Myocyte (in vitro differentiated cells): ENCODE measurements around the gene DNAAF3. TPM values are rescaled to one million over a fixed set of nuclear protein-coding genes. Genes with fewer than 3 reads are reported as not detected.
"Not testable (repeated sequence)": the region's sequence is repeated elsewhere in the genome, so short reads cannot be mapped to it uniquely, and the experiment has no call there.

ENCODE experiments used
- DNase-seq: peaks from one replicate; pipeline ENCODE4 v3.0.0-alpha.2; 2012; ENCODE audit warnings: low read depth
- total RNA-seq: library from RNA; depleted of rRNA; stranded (reverse); fragments of >200 nt; gene quantifications from 2 replicates; pipeline ENCODE4 v1.2.3, GENCODE V29; 2014

DNAAF3 gene
- total RNA-seq, 1 donor from 2014 or later: 0.94 TPM

DNA sequence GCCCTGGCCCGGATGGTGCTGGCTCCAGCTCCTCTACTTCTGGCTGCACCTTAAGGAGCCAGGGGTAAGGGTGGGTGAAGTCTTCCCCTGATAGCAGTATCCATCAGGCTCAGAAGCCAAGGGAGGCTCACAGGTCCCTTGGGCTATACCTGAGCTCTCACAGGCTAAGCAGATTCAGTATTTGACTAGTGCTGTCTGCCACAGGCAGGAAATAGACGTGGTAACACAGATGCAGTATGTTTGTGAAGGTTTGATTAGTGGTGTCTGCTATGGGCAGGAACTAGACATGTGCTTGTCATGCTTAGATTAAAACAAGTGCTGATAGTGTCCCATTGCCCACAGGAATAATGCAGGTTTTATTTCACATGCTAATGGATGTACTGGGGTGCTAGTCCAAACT is 9.7 kb upstream of the DNAAF3 start:
- no peak for DNase-seq

DNA sequence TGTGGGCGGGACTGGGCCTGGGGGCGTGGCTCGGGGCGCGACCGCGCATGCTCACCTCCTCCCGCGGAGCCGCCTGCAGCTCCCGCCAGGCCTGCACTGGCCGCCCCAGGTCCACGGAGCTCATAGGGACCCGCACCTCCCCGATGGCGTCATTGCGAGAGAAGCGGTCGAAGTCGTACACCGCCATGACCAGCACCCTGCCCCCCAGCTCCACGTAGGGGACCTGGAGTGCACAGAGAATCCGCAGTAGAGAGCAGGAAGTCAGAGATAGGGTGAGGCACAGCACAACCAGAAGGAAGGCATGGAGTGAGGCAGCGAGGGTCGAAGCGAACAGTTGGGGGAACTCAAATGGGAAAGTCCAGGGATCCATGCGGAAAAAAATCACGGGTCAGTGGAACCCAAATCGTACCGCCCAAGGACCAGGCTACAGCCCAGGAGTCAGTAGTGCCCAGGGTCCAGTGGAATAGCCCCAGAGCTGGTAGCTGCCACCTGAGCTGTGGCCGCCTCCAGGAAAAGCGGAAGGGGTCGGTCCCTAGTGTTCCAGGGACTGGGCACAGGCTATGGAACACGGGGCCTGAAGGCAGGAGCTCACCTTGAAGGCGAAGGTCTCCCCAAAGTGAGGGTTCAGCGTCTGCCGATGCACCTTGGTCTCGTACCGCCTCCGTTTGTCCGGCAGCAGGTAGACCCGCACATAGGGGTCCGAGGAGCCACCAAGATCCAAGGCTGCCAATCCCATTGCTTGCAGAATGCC is 8.9 kb upstream of the DNAAF3 start:
- DNase-seq: no peak

DNA sequence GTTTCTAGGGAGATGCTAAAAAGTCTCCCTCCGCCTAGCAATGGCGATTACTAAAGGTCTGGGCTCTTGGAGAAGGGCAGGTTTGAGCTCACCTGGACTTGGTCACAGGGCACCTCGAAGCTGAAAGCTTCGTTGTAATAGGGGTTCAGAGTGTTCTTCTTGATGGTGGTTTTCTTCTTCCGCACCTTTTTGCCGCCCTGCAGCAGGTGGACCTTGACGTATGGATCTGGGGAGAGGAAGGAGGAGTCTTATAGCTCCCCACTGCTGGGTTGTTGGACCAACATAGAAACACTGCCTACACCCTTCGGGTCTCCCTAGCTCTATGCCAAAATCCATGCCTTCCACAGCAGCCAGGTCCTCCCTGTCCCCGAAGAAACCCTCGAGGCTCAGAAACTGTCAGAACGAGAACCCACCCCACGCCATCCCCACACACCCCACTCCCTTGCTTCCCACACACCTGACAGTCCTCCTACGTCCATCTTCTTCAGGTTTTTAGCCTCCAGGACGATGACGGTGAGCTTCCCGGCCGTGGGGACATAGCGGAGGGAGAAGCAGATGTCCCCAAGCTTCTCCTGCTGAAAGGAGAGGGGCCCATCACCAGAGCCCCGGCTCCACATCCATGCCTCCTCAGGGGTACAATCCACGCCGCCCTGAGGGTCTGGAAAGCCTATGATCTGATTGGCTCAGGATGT is 8.2 kb upstream of the DNAAF3 start:
- DNase-seq: no peak

DNA sequence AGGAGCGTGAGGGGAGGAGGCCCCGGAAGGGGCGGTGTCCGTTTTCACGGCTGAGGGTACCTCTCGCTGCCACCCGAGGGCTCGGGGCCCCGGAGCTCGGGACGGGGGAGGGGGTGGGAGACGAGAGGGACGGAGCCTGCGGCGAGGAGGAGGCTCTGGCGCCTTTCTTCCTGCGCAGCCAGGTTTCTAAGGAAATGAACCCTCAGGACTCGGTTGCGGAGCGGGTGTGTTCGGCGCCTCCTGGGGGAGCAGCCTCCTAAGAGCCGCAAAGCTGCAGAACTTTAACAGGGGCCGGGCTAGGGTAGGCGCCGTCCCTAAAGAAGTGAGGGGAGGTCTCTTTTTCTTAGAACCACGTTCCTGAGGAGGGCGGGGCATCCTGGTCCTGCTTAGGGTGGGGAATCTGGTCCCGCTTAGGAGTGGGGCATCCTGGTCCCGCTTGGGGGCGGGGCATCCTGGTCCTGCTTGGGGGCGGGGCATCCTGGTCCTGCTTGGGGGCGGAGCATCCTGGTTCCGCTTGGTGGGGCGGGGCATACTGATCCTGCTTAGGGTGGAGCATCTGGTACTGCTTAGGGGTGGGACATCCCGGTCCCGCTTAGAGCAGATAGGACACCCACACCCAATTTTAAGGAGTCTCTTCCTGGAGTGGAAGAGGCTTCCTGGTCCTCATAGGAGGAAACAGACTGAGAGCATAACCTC is 7.4 kb upstream of the DNAAF3 start:
- peak; percentile 65 for DNase-seq

DNA sequence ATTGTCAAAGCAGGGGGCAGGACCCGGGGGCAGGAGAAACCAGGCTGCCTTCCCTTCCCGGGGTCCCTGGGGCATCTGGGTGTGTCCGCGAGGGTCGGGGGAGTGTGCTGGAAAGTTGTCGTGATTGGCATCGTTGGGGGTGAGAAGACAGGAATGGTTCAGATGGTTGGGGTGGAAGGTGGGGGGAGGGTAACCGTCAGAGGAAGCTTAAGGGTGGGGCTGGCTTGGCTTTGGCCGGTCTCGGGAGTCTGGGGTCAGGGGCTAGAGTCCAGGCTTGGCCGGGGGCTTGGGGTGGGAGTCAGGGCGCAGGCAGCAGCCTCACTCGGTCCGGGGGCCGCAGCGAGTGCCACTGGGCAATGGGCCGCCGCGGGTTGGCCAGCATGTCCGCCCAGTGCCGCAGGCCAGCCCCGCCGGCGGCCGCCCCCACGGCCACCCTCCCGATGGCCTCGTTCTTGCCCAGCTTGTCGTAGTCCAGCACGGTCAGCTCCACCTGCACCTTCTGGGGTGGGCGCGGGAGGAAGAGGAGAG is 6.8 kb upstream of the DNAAF3 start:
- no peak for DNase-seq

DNA sequence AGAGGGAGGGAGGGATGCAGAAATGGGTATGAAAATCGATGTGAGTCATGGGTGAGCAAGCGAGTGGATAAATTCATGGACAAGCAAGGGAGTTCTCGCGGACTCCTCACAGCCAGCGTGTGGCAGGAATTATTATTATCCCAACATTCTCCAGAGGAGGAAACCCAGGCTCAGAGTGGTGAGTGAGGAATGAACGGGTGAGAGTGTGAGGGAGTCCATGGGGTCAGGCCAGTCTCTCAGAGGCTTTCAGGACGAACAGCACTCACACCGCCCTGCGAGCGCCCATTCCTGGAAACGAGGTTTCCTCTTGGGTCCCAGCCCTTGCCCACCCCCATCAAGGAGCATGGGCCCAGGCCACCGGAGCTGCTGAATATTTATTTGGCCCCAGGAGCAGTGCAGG is 6.3 kb upstream of the DNAAF3 start:
- no peak for DNase-seq

DNA sequence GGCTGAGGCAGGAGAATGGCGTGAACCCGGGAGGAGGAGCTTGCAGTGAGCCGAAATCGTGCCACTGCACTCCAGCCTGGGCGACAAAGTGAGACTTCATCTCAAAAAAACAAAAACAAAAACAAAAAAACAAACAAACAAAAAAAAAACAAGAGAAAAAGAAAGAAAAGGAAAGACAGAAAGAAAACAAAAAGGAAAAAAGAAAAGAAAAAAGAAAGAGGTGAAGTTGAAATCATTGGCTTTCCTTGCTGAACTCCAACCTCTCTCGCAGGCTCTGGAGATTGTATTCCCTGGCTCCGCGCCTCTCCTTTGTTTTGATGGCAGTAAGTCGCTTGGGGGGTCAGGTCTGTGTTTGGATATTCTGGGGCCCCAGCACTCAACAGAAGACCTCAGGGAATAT is 5.9 kb upstream of the DNAAF3 start:
- DNase-seq: not testable (repeated sequence)

DNA sequence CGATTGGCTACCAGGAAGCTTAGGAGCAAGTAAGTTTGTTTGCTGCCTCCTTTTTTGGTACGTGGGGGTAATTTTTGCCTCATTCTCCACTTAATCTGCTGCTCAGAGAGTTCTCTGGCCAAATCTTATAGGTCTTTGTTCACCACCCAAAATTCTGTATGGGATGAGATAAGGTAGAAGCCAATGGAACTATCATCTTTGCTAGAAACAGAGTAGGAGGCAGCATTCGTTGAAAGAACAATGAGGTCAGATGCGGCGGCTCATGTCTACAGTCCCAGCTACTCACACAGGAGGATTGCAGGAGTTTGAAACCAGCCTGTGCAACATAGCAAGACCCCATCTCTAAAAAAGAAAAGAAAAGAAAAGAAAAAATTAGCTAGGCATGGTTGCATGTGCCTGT is 5.0 kb upstream of the DNAAF3 start:
- no peak for DNase-seq

DNA sequence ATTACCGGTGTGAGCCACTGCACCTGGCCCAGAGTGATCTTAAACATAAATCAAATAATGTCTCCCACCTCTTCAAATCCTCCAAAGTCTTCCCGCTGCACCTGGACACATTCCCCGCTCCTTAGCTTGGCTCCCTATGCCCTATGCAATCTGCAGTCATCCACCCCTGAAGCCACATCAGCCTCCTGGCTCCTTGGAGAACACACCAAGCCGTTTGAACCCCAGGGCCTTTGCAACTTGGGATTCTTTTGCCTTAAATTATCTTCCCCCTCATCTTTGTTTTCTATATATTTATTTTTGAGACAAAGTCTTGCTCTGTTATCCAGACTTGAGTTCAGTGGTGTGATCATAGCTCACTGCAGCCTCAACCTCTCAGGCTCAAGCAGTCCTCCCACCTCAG is 2.7 kb upstream of the DNAAF3 start:
- DNase-seq: no peak

DNA sequence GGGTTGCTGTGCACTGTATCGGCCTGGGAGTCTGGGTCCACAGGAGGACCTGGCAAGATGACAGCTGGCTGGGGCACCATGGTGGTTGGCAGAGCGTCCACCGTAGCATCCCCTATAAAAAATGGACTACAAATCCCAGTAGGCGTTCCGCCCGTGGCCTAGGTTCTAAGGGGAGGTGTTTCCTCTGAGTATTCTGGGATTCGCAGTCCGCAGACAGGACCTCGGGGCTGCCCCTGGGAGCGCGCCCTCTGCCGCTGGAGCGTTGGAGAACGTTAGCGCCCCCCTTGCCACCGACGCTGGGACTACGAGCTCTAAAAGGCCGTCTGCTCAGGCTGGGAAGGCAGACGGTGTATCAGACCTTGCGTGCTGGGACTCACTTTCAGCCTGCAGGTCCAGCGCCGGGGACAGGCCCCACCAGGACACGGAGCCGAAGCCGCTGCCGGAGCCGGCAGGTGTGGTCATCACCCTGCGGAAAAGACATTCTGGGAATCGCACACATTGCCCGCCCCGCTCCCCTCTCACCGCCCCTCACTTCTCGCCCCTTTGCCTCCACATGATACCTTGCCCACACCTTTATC is 372 bp downstream of the DNAAF3 start:
- peak; percentile 87 for DNase-seq

DNA sequence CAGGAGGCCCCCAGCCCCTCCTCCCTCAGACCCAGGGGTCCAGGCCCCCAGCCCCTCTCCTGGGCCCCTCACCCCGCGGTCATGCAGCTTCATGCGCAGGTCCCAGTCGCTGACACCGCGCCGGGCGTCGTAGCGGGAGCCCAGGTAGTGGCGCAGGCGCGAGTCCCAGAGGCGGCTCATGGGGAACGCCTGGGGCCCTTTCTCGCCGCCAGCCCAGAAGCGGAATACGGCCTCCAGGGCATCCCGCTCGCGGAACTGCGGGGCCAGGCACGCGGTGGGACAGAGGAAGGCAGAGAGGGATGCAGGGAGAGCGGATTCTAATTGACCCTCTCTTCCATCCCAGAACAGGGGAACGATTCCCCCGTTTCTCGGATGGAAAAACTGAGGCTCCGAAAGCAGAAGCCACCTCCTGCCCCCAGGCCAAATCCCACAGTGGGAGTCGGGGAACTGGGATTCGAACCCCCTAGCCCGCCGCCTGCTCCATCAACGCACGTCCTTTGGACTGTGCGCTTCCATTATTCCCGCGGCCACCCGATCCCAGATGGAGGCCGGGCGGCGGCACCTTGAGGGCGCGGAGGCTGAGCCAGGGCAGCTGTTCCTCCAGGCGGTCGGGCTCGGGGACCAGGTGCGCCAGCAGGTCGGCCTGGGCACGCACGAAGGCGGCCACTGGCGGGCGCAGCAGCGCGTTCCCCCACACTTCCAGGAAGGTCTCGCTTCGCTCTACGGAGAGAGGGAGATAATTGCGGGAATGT is 4.7 kb downstream of the DNAAF3 start:
- DNase-seq: no peak

DNA sequence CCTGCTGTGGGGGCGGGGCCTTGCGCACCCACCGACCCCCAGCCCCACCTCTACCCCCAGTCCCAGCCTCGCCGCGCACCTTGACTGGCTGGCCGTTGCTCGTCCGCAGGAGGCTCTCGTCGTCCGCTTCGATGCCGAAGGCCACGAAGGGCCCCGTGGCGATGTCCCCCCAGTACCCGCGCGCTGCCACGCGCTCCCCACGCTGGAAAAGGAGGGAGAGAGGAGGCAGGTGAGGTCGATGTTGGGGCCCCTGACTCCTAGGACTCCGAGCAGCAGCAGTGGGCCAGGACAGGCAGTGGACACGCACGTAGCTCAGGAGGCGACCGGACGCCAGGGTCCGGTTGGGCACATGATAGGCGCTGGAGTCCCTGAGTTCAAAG is 5.4 kb downstream of the DNAAF3 start:
- no peak for DNase-seq

DNA sequence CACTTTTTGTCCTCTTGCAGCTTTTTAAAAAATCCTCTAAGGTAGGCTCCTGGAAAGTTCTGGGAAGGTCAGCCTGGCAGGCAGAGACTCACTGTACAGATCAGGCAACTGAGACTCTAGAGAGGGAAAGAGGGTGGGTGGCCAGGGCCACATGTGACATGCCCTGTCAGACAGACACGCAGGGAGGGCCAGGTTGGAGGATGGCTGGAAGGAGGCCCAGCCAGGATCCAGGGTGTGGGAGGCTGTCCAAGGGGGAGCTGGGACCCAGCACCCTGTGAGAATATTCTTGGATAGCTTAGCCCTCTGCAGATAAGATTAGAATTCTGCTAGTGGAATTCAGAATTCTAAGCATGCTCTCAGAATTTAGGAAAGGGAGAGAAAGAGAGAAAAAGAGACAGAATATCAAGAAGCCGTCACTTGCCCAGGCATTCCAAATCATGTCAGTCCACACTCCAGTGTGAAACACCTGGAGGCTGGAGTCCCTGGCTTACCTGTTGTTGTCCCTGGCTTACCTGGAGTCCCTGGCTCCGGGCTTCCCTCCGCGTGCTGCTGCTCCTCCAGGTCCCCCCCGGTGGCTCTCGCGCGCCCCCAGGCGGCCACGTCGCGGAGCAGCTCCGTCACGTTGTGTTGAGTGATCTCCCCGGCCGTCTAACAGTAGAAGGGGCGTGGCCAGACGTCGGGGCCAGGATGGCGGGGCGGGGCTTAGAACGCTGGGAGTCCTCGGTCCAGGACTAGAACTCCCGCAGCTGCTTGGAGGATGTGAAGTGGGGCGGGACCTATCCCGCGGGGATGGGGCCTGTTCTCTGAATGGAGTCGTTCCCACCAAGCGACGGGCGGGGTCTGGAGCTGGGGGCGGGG is 6.1 kb downstream of the DNAAF3 start:
- DNase-seq: peak; percentile 89

DNA sequence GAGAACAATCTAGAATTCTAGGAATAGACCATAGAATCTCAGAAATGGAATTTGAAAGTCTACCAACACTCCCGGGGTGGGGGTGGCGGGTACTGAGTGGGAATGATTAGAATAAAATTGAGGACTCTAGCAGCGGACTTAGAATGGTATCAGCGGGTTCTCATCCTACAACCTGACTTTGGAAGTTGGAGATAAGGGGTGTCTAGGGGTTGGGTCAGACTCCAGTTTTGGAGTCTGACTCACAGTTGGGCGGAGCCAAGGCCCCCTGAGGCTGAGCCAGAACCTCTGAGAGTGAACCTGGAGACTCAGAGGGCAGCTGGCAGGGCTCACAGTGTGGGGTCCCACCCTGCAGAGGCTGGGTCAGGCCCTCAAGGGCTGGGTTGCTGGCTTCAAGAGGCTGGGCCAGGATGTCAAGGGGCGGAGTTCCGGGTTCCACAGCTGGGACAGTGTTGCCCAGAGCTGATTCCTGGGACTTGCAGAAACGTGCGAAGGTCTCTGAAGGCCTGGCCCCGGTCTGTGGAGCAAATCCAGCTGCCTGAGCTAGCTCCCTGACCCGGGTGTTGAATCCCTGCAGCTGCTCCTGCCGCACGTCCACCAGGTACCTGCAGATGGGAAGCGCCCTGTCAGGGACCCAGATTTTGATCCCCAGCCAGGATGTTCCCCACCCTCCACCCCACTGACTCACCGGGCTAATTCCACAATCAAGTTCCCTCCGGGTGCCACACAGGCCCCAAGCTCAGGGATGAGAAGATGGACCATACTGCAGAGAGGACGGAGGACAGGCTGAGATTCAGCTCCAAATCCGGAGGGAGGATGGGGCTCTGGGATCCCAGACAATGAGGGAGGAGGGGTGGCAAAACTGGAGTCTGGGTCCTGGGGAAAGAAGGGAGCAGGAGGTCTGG is 7.3 kb downstream of the DNAAF3 start:
- peak; percentile 93 for DNase-seq

DNA sequence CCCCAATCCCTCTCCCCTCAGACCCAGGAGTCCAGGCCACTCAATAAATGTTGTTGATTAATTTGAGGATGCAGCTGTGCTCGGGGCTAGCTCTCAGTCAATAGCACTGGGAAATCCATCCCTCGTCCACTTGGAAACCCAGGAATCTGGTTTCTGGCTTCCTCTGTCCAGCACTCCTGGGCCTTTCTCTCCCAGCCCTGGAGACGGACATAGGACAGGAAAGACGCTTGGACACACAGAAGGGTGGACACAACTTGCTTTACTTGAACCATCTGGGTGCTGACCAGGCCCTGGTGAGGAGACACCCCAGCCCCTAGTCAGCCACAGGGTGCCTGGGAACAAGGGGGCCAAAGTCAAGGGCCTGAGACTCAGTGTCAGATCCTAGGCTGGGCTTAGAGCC is 8.0 kb downstream of the DNAAF3 start:
- no peak for DNase-seq

DNA sequence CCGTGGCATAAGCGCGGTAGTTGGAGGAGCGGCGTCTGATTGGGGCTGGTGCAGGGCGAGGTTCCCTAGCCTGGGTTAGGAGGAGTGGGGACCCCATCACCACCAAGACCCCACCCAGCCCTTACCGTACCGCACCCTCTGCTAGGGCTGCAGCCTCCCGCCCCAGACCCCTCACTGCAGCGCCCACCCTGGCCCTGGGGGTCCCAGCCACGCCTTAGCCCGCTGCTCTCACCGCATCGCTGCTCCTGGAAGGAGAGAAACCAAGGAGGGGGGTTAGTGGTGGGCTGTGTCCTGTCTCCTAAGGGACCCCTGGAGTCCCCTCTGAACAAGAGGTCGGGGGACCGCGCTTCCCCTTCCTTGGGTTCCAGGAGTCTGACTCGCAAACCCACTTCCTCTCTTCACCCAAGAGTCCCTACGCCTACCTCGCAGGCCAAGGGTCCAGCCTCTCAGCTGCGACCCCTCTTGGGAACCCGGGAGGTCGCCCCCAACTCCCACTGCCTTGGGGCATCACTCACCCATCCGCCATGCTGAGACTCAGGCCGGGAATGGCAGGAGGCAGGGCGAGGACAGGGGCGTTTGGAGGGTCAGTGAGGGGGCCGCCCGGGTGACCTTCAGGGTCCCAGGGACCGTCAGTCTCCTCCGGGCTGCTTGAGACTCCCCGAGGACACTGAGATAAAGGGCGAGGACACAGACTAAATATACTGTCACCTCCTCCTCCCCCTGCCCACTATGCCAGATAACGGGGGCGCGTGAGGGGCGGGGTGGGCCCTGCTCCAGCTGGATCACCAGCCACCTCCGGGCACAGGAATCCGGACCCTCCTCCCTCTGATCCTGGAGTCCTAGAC is 9.1 kb downstream of the DNAAF3 start, which contains the start of gene TNNI3:
Gene TNNI3, minus strand, starts transcription at position 669 of the 845 bp plus-strand sequence. Its CDS starts 143 bp downstream, at position 526.
- DNase-seq: no peak

DNA sequence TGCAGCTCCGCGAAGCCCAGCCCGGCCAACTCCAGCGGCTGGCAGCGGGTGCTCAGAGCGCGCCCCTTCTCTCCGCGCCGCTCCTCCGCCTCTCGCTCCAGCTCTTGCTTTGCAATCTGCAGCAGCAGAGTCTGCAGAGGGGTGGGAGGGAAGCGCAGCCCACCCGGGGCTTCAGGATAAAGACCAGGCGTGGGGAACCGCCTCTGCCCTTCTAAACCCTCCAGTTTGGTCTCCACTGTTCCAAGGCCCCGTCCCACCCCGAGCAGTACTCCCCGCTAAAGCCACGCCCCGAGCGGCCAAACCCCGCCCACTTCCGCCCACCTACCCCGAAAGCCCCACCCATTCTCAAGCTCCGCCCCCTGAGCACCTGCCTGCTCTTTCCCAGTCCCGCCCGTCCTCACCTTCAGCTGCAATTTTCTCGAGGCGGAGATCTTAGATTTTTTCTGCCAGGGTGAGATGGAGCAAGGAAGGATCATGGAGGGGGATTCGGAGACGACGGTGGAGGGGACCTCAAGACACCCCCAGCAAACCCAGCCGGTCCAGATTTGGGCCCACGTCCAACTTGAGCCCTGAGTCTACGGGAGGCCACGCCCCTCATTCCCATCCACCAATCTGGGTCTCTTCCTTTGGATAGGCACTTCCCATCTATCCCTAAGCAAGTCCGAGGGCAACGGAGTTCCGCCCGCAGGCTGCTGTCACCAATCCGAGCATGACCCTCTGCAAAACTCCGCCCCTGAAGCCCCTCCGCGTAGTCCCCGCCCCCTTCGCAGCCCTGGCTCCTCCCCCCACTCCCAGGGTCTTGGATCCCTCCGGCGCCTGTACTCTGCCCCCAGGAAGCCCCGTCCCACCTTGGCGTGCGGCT is 10.0 kb downstream of the DNAAF3 start:
- peak; percentile 56 for DNase-seq
